Right forelimb (tissue), 1 donor: ENCODE measurements around the gene TPRKB.
"Not testable (repeated sequence)": the region's sequence is repeated elsewhere in the genome, so short reads cannot be mapped to it uniquely, and the experiment has no call there.

Source experiments
- DNase-seq: peaks from one replicate; pipeline ENCODE4 v3.0.0-alpha.2; 2018

The TPRKB gene

GRCh38 chr2:73736378-73736777, 767 bp downstream of the TPRKB start:
- no peak for DNase-seq

GRCh38 chr2:73730810-73731209, 6.3 kb downstream of the TPRKB start:
- DNase-seq = no peak

DNA sequence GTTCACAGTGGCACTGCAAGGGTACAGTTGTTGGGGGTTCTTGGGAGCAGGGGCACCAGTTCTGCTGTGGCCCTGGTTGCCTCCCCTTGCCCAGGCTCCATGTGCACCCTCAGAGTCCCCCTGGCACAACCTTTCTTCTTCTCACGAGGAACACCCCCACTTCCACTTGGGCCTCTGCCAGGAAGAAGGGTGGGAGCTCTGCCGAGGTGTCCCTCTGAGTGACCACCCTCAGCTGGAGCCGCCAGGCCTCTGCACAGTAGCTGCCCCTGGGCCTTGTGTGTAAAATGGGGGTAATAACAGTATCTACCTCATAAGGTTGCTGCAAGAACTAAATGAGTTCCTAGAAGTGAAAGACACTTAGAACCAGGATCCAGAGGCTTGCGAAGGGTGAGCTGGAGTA, 8.4 kb downstream of the TPRKB start:
- no peak for DNase-seq

GRCh38 chr2:73728043-73728442, 9.1 kb downstream of the TPRKB start:
- DNase-seq = no peak

- DNase-seq = not testable (repeated sequence)
Observed at GRCh38 chr2:73726657-73727056, 10.5 kb downstream of the TPRKB start.

GRCh38 chr2:73718851-73719621, 18.1 kb downstream of the TPRKB start:
- DNase-seq = no peak

- DNase-seq = no peak
Observed at GRCh38 chr2:73718421-73718820, 18.7 kb downstream of the TPRKB start.

- DNase-seq = not testable (repeated sequence)
Observed at GRCh38 chr2:73717695-73718094, 19.4 kb downstream of the TPRKB start.

GRCh38 chr2:73717251-73717606, 19.9 kb downstream of the TPRKB start:
- no peak for DNase-seq

- no peak for DNase-seq
Observed at GRCh38 chr2:73716543-73717250, 20.4 kb downstream of the TPRKB start.

GRCh38 chr2:73714091-73714490, 23.1 kb downstream of the TPRKB start:
- no peak for DNase-seq

DNA sequence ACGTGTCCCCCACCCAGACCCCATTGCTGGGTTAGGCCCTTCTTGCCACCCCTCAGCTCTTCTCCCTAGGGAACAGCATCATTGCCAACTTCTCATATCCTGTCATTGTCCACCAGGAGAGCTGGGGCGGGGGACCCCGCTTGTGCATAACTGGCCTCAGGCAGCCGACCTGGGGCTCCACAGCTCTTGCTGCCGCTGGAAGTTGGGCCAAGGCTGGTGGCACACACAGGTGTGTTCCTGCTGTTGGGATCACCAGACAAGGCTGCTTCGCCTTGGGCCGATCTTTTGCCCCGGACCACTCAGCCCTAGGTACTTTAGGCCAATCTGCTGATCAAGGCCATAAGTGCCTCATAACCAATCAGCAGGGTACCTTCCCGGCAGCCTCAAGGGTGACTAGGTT, 28.6 kb downstream of the TPRKB start:
- DNase-seq = no peak

DNA sequence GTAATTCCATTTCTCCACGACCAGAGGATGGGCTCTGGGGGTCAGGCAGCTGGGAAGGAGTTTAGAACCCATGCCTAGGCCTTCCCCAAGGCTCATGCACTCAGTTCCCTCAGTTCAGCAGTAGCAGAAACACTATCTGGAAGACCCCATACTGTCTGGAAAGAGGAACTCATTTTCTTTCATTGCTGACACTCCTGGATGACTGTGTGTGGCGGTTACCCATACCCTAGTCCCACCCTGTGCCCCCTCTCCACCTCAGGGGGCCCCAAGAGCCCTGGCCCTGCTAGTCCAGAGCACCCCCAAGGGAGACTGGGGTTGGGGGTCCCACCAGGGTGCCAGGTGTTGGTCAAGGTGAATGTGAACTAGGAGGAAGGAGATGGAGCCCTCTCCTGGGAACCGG, 29.5 kb downstream of the TPRKB start:
- no peak for DNase-seq

GRCh38 chr2:73707058-73707457, 30.1 kb downstream of the TPRKB start:
- no peak for DNase-seq

GRCh38 chr2:73705091-73705490, 32.1 kb downstream of the TPRKB start:
- no peak for DNase-seq

GRCh38 chr2:73704285-73704684, 32.9 kb downstream of the TPRKB start:
- no peak for DNase-seq

GRCh38 chr2:73703675-73704074, 33.5 kb downstream of the TPRKB start:
- DNase-seq = no peak

GRCh38 chr2:73702852-73703493, 34.2 kb downstream of the TPRKB start:
- not testable (repeated sequence) for DNase-seq

GRCh38 chr2:73701968-73702665, 35.0 kb downstream of the TPRKB start:
- DNase-seq = no peak

DNA sequence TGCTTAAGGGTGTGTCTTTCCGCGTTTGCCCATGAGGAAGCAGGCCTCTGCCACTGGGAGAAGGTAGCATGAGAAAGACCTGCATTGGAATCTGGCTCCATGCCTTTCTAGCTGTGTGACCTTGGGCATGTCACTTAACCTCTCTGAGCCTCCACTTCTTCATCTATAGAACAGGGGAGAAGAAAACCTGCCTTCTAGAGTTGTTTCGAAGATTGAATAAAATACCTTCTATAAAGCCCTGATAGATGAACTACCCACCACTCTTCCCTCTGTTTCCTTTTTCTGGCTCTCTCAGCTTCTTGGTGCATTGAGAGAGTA, 35.7 kb downstream of the TPRKB start:
- DNase-seq = not testable (repeated sequence)

- no peak for DNase-seq
Observed at GRCh38 chr2:73700661-73701447, 36.3 kb downstream of the TPRKB start.

- DNase-seq = no peak
Observed at GRCh38 chr2:73700131-73700611, 37.0 kb downstream of the TPRKB start.

DNA sequence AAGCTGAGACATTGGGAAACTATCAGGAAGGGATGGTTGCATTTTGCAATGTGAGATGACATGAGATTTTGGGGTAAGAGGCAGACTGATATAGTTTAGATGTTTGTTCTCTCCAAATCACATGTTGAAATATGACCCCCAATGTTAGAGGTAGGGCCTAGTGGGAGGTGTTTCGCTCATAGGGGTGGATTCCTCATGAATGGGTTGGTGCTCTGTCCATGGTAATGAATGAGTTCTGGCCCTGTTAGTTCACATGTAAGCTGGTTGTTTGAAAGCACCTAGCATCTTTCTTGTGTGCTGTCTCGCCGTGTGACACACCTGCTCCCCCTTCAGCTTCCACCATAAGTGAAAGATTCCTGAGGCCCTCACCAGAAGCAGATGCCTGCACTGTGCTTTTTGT, 37.7 kb downstream of the TPRKB start:
- no peak for DNase-seq
